Nephron (organoid): Measurements from ENCODE around the gene XRCC5.

ENCODE experiments used
- H3K27ac Mint-ChIP-seq, 3 experiments: 2 replicates each; pipeline ENCODE4 v1.8.0; 2020; ENCODE audit warnings: mixed read lengths in 3 of 3, mild to moderate bottlenecking in 2 of 3, moderate library complexity in 1 of 3
- H3K27me3 Mint-ChIP-seq: 2 replicates; pipeline ENCODE4 v1.8.0; 2021; ENCODE audit warnings: low read depth, mild to moderate bottlenecking, moderate library complexity, mixed read lengths
- H3K36me3 Mint-ChIP-seq: 2 replicates; pipeline ENCODE4 v1.8.0; 2020; ENCODE audit warnings: low read depth, mixed read lengths
- H3K4me1 Mint-ChIP-seq: 2 replicates; pipeline ENCODE4 v1.8.0; 2020; ENCODE audit warnings: mixed read lengths
- H3K4me3 Mint-ChIP-seq, 3 experiments: 2 replicates each; pipeline ENCODE4 v1.8.0; 2020; ENCODE audit warnings: mild to moderate bottlenecking in 3 of 3, mixed read lengths in 3 of 3, moderate library complexity in 2 of 3
- H3K9me3 Mint-ChIP-seq: 2 replicates; pipeline ENCODE4 v1.8.0; 2020; ENCODE audit warnings: mixed read lengths
- CTCF ChIP-seq, 3 experiments: fragments of 200-600 bp; sonication (generic); IDR thresholded peaks; one replicate each; pipeline ENCODE4 v1.5.0; 2021; ENCODE audit warnings: antibody characterized with exemption in 3 of 3; ENCODE audit not compliant: unreplicated experiment in 3 of 3

XRCC5 gene

GRCh38 chr2:216111122-216111521 lies 2.0 kb downstream of the XRCC5 start:
- Mint-ChIP-seq H3K4me3 (peak overlapping the region; percentile 74 to 100 (median 99)), H3K27me3 (no peaks in the 10 kb centered on the region), H3K27ac (peak overlapping the region in 2 of 3 experiments; percentile 67 to 96), H3K36me3 (peaks cover 48% of the 10 kb centered on the region), H3K9me3 (no peaks in the 10 kb centered on the region), H3K4me1 (peaks cover 76% of the 10 kb centered on the region)
- no peak for TF ChIP-seq CTCF (IDR thresholded peaks at IDR 0.05; ENCODE audit: unreplicated experiment in 3 of 3)

DNA sequence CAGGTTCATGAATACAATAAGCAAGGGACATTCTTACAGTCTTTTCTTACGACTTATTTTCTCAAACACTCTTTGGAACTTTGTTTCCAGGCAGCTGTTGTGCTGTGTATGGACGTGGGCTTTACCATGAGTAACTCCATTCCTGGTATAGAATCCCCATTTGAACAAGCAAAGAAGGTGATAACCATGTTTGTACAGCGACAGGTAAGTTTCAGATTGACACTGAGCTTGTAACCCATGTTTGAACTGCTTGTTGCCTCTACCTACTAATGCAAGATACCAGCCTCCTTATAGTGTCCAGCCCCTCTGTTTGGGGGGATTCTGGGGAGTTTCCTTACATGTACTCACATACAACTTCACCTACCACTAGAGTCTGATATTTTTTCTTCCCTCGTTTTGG lies 3.8 kb downstream of the XRCC5 start:
- Mint-ChIP-seq H3K36me3 (peaks cover 64% of the 10 kb centered on the region), H3K27me3 (no peaks in the 10 kb centered on the region), H3K4me1 (peaks cover 86% of the 10 kb centered on the region), H3K27ac (peak overlapping the region; percentile 100), H3K4me3 (peak overlapping the region in 2 of 3 experiments; percentile 39 to 77), H3K9me3 (no peaks in the 10 kb centered on the region)
- no peak for TF ChIP-seq CTCF (IDR thresholded peaks at IDR 0.05; ENCODE audit: unreplicated experiment in 3 of 3)

- Mint-ChIP-seq H3K27me3 (no peaks in the 10 kb centered on the region), H3K27ac (peak overlapping the region; percentile 100), H3K4me1 (peaks cover 80% of the 10 kb centered on the region), H3K9me3 (no peaks in the 10 kb centered on the region), H3K4me3 (peak overlapping the region; percentile 16 to 77 (median 39)), H3K36me3 (peaks cover 71% of the 10 kb centered on the region)
- TF ChIP-seq CTCF (IDR thresholded peaks at IDR 0.05; ENCODE audit: unreplicated experiment in 3 of 3): no peak
These were observed 4.4 kb downstream of the XRCC5 start for GRCh38 chr2:216113572-216113971.

GRCh38 chr2:216114382-216114713 lies 5.2 kb downstream of the XRCC5 start:
- Mint-ChIP-seq H3K4me1 (peaks cover 72% of the 10 kb centered on the region), H3K36me3 (peaks cover 78% of the 10 kb centered on the region), H3K9me3 (no peaks in the 10 kb centered on the region), H3K27me3 (no peaks in the 10 kb centered on the region), H3K4me3 (peak overlapping the region; percentile 80 to 92 (median 88)), H3K27ac (peak overlapping the region; percentile 100)
- no peak for TF ChIP-seq CTCF (IDR thresholded peaks at IDR 0.05; ENCODE audit: unreplicated experiment in 3 of 3)

DNA sequence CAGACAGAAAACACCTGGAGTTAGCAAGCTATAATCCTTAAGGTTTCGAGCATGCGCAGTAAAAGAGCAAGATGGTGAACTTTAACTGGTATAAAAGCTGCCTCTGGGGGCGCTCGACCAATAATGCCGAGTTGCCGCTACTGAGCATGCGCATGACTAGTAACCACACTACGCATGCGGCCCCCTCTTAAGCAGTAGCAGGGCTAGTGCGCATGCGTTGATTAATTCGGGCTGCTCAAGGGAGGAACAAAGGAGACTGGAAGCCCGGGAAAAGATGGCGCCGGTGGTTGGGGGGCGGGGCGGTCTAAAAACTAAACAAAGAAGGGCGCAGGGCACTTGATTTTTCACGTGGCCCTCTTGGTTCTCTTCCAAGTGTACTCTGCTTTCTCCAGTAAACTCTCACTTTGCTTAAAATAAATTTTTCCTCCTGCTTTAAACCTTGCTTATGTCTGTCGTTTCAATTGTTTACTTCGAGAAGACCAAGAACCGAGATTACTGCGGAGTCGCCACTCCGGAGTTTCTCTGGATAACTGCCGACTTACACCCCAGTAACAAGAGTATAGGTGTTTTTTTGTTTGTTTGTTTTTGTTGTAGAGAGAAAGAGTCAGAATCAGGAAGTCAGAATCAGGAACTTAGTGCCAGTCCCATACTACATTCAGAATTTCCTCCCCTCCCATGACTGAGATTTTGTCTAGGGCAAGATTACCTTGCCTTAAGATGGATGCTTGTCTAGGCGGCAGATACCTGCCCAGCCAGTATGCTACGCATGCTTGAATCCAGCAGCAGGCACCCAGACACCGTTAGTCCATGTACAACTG lies 5.8 kb downstream of the XRCC5 start:
- no peaks in the 10 kb centered on the region for H3K27me3 Mint-ChIP-seq
- H3K9me3 Mint-ChIP-seq: no peaks in the 10 kb centered on the region
- peak overlapping the region; percentile 80 to 92 (median 88) for H3K4me3 Mint-ChIP-seq
- peaks cover 84% of the 10 kb centered on the region for H3K36me3 Mint-ChIP-seq
- peaks cover 72% of the 10 kb centered on the region for H3K4me1 Mint-ChIP-seq
- peak overlapping the region; percentile 100 for H3K27ac Mint-ChIP-seq
- TF ChIP-seq CTCF (IDR thresholded peaks at IDR 0.05; ENCODE audit: unreplicated experiment in 3 of 3): peak; percentile 82 to 91 (median 90)

GRCh38 chr2:216116418-216116817 lies 7.3 kb downstream of the XRCC5 start:
- no peaks in the 10 kb centered on the region for H3K27me3 Mint-ChIP-seq
- peaks cover 90% of the 10 kb centered on the region for H3K36me3 Mint-ChIP-seq
- H3K9me3 Mint-ChIP-seq: no peaks in the 10 kb centered on the region

More at GRCh38 chr2:216116418-216116817, 7.3 kb downstream of the XRCC5 start:
- peak overlapping the region; percentile 100 for H3K27ac Mint-ChIP-seq
- peak overlapping the region; percentile 62 to 92 (median 88) for H3K4me3 Mint-ChIP-seq
- peaks cover 60% of the 10 kb centered on the region for H3K4me1 Mint-ChIP-seq
- no peak for TF ChIP-seq CTCF (IDR thresholded peaks at IDR 0.05; ENCODE audit: unreplicated experiment in 3 of 3)
